GM18867 (cell line): Measurements from ENCODE around the gene KRT1.

Experiments used
- ATAC-seq: cut with Tn5 transposase; IDR thresholded peaks from one replicate; pipeline ENCODE4 v1.9.1; 2021; ENCODE audit warnings: mild to moderate bottlenecking, moderate library complexity; ENCODE audit not compliant: unreplicated experiment

The KRT1 gene

DNA sequence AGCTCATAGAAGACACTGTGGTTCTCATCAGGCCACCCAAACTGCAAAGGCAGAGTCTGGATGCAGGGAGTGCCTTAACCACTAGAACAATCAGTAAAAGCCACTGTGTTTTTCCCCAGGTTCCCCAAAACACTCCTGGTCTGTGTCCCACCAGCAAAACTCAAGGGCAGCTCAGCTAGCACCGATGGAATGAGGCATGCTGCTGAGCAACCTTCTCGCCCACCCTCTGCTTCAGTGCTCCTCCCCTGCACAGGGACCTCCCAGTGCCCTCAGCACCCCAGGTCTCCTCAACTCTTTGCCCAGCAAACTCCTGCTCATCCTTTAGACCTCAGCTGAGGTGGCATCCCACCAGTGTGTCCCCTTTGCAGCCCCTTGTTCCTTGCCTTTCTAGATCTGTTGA, 19.2 kb upstream of the KRT1 start:
- no peak for ATAC-seq

DNA sequence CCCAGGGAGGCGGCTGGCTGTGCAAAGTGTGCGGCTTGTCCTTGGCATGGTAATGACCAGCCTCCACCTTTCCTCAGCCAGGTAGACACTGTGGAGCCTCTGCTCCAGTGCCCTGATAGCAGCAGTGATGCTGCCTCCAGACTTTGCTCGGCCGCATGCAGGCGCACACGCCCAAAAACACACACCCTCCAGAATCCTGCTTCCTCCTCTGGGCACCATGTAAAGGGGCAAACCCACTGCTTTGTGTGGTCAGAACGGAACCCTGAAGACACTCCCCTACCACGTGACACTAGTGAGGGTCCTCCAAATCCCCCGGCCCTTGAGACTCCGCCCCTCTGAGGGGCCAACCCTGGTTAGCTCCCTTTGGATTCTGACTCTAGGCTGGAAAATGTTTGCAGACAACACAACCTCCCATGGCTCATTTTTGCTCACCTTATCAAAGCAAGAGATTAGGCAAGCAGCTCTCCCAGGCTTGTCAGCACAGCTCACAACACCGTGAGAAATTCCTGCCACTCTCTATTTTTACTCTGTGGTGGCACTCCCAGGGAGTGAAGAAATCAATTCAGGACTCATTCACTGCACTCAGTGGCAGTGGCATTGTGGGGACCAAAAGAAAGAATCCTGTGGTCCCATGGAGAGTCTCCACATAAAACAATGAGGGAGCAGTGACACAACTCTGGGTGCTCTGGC, 18.6 kb upstream of the KRT1 start:
- no peak for ATAC-seq

DNA sequence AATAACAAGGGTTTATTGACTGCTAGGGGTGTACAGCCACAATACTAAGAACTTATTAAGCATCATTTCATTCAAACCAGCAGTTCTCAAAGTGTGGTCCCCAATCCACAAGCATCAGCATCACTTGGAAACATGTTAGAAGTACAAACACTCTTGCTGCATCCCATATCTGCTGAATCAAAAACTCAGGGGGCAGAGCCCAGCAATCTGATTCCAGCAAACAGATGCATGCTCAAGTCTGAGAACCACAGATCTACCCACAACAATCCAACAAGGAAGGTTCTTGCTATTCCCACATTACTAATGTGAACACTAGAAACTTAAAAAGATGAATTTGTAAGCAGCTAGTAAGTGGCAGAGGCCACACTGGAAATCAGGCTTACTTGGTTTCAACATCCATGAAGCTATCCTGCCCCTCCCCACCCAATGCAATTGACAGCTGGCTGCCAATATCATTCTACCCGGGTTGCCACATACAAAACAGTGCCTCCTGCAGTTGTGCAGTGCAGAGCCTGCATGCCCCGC, 16.9 kb upstream of the KRT1 start:
- ATAC-seq, result no peak

DNA sequence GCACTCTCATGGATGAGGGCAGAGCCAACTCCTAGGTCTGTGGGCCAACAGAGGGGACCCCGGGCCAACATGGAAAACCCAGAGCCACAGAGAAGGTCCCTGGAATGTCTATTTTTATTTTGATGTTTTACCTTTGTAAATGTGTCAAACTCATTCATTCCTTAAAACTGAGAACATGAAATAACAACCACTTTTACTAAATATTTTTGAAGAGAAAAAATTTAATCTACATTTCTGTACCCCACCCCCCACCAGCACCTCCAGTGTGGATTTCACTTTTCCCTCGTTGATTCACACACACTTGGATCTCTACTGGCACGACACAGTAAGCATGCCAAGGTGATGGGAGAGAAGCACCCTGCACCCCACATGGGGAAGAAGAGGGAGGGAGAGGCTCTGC, 16.4 kb upstream of the KRT1 start:
- ATAC-seq, result no peak

DNA sequence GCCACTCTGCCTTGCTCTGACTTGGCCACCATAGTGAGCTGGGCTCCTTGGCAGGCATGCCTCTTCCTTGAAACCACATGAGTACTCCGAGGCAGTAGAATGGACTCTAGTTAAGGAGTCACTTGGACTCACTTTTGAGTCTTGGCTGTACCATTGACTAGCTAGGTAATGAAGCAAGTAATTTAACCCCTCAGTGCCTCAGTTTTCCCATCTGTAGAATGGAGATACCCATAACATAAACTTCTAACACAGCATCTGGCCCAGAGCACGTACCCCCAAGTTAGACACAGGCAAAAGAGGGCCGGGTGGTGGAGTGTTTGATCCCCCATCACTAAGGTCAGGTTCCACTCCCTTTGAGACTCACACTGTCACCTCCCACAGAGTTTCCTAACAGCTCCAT, 14.8 kb upstream of the KRT1 start:
- no peak for ATAC-seq

DNA sequence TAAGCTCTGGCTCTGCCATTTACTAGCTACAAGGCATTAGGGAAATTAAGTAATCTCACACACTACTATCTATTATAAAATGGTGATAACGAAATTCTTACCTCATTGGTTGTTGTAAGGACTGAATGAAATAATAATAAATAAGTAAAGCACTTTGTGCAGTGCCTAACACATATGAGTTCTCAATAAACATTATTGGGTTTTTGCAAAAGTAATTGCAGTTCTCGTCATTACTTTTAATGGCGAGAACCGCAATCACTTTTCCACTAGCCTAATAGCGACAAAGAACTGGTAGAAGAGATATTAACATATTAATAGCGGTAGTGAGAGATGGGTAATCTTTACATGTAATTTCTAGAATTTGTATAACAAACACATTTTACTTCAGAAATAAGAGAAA, 13.9 kb upstream of the KRT1 start:
- ATAC-seq, result no peak

DNA sequence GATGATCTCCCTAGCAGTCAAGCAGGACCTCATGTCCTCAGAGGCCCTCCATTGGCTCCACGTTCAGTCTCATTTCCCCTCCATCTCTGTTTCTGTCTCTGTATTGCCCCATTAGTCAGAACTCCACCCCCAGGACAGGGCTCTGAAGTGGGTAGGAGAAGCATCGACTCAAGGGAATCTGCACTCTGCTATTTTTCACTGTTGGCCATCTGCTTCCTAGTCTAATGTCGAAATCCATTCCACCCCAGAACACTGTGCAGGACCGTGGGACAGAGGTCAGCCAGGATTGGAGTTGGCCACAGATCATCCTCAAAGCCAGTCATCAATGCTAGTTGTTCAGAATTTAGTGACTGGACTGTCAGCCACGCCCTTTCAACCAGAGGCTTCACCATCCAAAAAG, 13.1 kb upstream of the KRT1 start:
- no peak for ATAC-seq

DNA sequence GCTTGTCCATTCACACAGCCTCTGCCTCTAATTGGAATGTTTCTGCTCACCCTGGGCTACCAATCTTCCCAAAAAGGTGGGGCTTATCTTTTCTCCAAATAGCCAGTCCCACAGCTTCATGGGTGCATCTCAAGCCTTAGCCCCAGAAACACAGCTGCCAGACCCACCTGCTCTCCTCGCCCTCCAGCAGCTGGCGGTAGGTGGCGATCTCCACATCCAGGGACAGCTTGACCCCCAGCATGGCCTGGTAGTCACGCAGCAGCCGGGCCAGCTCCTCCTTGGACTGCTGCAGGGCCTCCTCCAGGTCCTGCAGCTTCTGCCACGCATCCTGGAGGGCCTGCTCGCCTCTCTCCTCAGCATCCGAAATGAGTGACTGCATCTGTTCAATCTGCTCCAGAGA, 12.0 kb upstream of the KRT1 start:
- no peak for ATAC-seq

DNA sequence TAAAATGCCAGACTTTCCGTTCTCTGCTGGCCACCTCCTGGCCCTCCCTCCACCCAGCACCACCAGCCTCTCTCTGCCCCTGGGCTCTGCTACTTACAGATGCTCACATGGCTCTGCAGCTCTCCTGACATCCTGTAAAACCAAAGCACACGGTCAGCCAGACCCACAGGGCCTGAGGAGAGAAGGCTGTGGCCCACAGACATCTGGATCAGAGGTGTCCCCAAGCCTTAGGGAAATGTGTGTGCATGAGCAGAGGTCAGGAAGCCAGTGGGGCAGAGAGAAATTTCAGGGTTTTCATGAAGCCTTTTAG, 11.6 kb upstream of the KRT1 start:
- no peak for ATAC-seq

DNA sequence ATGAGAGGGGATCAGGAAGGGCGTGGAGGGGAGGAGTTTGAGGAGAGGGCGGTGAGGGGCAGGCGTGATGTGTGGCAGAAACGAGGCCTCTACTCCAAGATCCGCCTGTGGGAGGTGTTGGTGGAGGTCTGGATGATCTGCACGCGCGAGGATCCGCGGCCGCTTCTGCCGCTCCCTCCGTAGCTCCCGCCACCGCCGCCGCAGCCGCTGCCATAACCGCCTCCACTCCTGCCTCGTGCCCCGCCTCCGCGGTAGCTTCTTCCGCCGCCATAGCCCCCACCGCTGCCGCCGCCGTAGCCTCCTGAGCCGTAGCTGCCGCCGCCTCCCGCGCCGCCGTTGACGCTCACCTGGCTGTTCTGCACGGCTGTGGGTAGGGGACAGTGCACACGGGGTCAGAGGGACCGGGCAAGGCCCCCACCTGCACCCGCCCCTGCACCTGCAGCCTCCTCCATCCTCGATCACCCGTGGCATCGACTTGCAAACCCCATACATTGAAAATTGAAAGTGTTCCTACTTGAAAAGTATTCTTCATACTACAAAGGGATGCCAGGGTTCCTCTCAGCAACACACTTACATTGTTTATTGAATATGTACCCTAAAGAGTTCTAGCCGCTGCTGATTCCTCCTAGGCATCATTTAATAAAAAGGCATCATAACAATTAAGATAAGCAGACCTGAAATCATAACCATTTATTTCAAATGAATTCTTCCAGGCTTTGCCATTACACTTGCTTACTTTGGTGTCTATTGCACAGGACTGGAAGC, 11.1 kb upstream of the KRT1 start:
- ATAC-seq, result no peak

DNA sequence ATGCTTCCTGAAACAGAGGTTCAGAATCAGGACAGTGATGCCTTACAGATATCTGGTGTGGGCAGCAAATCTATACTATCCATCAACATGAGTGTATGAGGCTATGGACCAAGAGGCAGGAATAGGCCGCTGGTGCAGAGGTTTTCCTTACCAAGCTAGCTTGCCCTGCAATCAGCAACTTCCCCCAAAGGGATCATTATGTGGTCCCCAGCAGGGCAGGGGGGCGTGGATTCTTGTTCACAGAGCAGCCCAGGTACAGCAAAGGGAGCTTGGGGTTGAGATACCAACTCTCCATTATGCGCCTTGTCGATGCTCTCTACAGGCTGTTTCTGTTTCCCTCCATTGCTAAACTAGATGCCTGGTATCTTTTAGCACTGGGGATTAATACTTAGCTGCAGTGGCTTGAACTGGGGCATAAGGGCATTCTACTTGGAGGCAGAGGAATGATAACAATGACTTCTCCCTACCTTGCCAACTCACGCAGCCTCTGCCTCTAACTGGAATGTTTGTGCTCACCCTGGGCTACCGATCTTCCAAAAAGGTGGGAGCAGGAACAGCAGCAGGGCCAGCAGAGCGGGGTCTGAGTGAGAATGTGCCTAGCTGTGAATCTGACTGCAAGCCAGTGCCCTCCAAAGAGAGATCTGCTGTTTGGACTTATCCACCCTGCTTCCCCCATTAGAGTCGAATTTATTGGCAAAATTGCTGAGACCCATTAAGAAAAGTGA, 10.3 kb upstream of the KRT1 start:
- no peak for ATAC-seq

DNA sequence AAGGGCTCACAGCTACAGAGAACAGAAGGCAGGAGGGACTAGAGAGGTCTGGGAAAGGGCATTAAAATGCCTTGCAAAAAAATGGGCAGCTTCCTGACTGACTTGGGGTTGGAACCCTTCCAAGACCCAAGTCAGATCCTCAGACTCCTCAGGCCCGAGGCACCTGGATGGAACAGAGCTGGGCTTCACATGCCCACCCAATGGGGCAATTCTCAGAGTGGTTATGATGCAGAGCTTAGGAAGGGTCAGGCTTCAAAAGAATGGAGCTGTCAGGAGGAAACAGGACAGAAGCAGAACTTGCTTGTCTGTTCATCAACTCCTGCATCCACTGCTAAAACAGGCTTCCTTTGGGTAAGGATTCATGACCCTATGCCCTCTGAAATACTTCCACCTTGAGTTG, 9.7 kb upstream of the KRT1 start:
- no peak for ATAC-seq

DNA sequence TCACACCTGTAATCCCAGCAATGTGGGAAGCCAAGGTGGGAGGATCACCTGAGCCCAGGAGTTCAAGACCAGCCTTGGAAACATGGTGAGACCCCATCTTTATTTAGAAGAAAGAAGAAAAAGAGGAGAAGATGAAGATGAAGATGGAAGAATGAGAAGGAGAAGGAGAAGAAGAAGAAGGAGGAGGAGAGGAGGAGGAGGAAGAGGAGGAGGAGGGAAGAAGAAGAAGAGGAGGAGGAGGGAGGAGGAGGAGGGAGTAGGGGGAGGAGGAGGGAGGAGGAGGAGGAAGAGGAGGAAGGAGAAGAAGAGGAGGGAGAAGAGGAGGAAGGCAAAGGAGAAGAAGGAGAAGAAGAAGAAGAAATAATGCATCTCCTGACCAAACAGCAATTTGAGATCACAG, 9.0 kb upstream of the KRT1 start:
- no peak for ATAC-seq

DNA sequence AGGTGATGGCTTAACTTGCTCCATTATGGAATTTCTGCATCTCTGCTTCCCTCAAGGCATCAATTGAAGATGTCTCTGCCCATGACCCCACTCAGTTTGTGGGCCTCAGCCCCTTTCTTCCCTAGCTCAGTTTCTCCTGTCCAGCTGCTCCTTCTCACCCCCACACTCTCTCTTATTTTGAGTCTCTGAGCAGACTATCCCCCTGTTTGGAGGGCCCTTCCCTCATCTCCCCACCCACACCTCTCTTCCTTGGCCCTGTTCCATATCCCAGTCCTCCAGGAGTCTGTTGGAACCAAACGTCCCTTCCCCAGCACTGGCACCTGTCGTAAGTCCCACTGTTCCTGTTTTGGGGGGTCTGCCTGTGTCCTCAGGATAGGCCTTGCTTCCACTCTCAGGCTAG, 8.3 kb upstream of the KRT1 start:
- no peak for ATAC-seq

DNA sequence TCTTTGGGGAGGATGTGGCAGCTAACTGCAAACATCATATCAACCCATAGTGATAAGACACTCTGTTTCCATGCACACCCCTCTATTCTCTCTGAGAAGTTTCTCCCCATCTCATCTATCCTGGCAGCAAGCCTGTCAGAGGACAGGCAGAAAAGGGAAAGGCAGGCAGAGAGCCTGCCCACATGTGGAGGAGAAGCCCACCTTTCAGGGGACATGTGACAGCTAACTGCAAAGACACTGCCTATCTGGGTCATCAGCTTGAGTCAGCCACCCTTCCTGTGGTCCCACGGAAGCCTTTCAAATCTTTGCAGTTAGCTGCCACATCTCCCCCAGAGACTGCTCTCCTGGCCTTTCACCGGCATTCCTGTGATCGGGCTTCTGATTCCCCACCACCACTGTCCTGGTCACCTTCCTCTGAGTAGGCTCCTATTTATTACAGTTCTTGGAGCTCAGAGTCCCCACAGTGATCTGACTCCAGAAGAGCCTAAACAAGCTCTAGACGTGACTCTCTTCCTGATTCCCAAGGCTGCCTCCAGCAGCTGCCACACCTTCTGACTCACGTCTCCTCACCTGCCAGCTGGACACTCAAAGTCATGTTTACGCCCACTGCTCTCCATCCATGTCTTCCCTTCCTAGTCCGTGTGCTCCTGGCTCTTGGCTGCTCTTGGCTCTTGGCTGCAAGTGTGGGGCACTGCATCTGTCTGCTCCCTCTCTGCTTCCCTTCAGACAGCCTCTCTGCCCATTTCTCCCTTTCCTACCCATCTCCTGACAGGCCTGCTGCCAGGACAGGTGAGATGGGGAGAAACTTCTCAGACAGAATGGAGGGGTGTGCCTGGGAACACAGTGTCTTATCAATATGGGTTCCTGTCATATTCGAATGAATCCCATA, 7.5 kb upstream of the KRT1 start:
- ATAC-seq, result no peak

DNA sequence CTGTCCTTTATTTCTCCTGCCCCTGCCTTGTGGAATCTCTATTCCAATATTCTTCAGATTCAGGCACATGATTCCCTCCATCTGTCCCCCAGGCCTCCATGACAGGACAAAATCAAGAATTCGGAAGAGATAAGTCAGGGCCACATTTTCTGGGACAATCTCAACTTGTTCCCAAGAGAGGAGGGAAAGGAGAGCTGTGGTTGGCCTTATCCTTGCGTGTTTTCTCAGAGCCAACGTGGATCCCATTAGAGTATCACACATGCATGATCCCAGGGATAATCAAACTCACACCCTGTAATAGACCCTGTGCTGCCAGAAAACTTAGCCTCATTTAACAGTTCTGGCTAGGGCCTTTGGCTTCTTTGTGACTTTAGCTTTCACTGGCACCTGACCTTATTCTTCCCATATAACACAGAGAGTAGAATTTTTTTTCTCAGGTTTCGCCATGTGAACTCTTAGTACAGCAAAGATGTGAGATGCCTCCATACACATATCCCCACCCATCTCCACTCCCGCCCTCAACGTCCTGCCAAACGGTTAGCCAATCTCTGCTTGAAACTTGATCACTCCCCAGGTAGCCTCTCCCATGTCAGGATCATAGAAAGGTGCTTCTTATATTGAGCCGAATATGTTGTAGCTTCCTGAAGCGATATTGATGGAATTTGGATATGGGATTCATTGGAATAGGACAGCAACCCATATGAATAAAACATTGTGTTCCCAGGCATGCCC, 6.7 kb upstream of the KRT1 start:
- no peak for ATAC-seq

DNA sequence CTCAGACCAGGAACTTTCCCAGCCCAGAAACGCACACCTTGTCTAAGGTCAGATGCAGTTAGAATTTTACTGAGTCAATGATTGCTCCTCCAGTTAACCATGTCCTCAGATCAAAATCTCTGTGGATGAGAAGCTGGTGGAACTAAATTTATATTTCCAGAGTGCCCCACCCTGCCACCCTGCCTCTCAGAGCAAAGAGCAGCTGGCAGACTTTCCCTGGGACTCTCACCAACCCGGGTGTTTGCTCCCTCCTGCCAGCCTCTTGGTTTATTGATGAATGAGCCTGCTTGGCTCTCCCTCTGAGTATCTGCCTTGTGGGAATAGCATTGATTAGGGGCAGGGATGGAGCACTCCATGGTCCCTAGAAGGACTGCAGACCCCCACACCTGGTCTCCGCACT, 5.9 kb upstream of the KRT1 start:
- no peak for ATAC-seq

DNA sequence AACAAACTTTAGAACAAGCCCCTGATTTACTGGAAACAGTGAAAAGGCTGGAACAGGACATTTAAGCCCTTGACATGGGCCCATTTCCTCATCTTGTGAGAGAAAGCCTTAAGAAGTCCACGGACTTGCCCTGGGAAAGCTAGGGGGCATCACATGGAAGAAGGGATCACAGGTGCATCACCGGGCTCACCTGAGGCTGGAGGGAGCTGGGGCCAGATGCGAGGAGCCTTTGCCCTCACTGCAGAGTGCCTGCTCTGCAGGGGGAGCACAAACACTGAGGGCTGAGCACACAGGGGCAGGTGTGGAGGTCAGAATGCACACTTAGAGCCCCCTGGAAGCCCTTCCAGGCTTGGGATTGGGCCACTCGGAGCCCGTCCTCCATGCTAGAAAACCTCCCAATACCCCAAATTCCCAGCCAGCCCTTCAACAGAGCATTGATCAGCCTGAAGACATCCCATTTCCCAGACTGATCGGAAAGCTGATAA, 5.2 kb upstream of the KRT1 start:
- ATAC-seq, result no peak

DNA sequence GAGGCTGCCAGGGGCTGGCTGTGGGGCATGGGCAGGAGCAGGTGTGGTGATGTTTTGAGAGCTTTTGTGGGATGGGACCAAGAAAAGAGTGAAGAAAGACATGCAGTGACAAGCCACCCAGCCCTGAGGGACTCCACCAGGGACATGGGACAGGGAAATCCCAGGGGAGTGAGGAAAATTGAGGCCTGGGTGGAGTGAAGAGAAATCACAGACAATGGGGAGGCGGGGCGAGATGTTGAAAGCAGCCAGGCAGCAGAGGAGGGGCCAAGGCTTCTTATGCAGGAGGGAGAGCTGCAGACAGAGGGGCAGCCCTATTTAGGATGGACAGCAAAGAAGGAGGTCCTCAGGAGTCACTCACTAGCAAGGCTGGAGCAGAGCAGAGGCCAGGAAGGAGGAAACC, 4.2 kb upstream of the KRT1 start:
- no peak for ATAC-seq

DNA sequence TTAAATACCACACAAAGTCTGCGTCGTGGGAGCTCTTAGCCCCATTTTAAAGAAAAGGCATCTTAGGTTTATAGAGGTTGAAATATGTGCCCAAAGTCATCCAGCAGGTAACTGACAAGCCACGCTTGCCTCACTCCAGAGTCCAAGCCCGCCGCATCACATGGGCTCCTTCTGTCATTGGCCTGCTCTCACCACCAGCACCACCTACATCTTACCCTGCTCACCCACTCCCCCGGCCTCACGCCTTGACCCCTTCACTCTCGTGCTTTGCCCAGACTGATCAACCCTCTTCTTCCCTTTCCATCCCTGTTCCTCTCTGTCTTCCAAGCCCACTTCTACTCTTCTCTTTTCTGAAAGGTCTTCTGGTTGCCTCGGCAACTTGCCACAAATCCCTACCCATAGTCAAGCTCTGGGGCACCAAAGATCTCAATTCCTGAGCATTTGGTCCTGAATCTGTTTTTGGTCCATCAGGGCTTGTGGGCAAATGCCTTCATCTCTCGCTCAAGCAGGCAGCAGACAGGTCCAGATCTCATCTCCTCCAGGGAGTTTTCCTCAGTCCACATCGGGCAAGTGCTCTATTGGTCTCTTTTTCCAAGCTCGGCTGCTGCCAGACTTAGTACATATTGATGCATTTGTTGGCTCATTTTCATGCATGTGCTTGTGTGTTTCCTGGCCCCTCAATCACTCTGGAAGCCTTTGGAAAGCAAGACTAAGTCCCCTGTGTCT, 3.5 kb upstream of the KRT1 start:
- ATAC-seq, result no peak
